ENCODE data around the gene NFE2L1. TPM values are rescaled to one million over a fixed set of nuclear protein-coding genes. Genes with fewer than 3 reads are reported as not detected.

The NFE2L1 gene
- total RNA-seq, 1 donor from 2014 or later, result 93.4 TPM

GRCh38 chr17:48045316-48046001, 2.7 kb upstream of the NFE2L1 start:
- Histone ChIP-seq H3K9me3 (ENCODE audit: control insufficient read depth in 3 of 3, low read length in 3 of 3) (no peaks in the 10 kb centered on the region), H3K9ac (ENCODE audit: low read depth in 1 of 3, low read length in 3 of 3) (peak overlapping the region; percentile 71 to 95 (median 94)), H3K36me3 (ENCODE audit: control insufficient read depth in 3 of 3, insufficient read depth in 3 of 3, low read length in 3 of 3) (peaks cover 0 to 2% (median 0%) of the 10 kb centered on the region in 3 donors)

GRCh38 chr17:48046296-48046695, 1.9 kb upstream of the NFE2L1 start:
- peaks cover 5 to 9% (median 6%) of the 10 kb centered on the region in 3 donors for H3K36me3 ChIP-seq (ENCODE audit: control insufficient read depth in 3 of 3, insufficient read depth in 3 of 3, low read length in 3 of 3)
- H3K9me3 ChIP-seq (ENCODE audit: control insufficient read depth in 3 of 3, low read length in 3 of 3), result no peaks in the 10 kb centered on the region
- H3K27me3 ChIP-seq (ENCODE audit: control insufficient read depth in 3 of 3, insufficient read depth in 3 of 3, low read length in 3 of 3), result no peaks in the 10 kb centered on the region
- H3K4me1 ChIP-seq (ENCODE audit: control insufficient read depth in 3 of 3, insufficient read depth in 3 of 3, low read length in 3 of 3), result peaks cover 35 to 54% (median 43%) of the 10 kb centered on the region in 3 donors
- peak overlapping the region; percentile 66 to 95 (median 94) for H3K9ac ChIP-seq (ENCODE audit: low read depth in 1 of 3, low read length in 3 of 3)
- H3K27ac ChIP-seq (ENCODE audit: low read depth, low read length), result peak overlapping the region; percentile 99
- H3K4me3 ChIP-seq (ENCODE audit: low read length in 3 of 3), result peak overlapping the region; percentile 86 to 97 (median 93)

More at GRCh38 chr17:48045316-48046001, 2.7 kb upstream of the NFE2L1 start:
- H3K27me3 ChIP-seq (ENCODE audit: control insufficient read depth in 3 of 3, insufficient read depth in 3 of 3, low read length in 3 of 3), result no peaks in the 10 kb centered on the region
- peak overlapping the region; percentile 99 for H3K27ac ChIP-seq (ENCODE audit: low read depth, low read length)
- peak overlapping the region; percentile 22 to 86 (median 46) for H3K4me3 ChIP-seq (ENCODE audit: low read length in 3 of 3)
- peaks cover 26 to 45% (median 34%) of the 10 kb centered on the region in 3 donors for H3K4me1 ChIP-seq (ENCODE audit: control insufficient read depth in 3 of 3, insufficient read depth in 3 of 3, low read length in 3 of 3)

DNA sequence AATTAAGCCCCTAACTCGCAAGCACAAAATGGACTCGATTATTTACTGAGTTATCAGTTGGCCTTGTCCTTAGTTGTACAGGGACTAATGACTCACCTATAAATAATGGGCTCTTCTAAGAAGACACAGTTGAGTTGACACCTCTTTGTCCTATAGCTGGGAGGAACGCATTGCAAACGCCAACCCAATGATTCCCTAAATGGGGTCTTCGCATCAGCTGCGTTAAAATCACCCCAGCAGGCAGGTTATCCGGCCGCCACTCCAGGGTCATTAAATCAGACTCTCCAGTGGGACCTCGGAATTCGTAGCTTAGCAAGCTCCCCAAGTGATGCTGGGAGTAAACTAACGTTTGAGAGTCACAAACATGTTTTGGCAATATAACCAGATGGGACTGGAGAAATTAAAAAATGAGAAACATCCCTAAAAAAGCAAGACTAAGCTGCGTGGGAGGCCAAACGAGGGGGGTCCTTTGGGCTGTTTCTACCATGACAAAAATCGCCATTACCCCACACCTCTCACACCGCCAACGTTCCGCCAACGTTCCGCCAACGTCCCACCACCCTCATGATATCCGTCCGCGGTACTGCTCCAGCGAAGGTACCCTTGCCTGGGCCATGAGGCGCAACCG, 932 bp upstream of the NFE2L1 start:
- H3K4me3 ChIP-seq (ENCODE audit: low read length in 3 of 3), result peak overlapping the region; percentile 86 to 97 (median 93)
- H3K9ac ChIP-seq (ENCODE audit: low read depth in 1 of 3, low read length in 3 of 3), result peak overlapping the region; percentile 90 to 95 (median 94)
- no peaks in the 10 kb centered on the region for H3K9me3 ChIP-seq (ENCODE audit: control insufficient read depth in 3 of 3, low read length in 3 of 3)
- peaks cover 44 to 63% (median 52%) of the 10 kb centered on the region in 3 donors for H3K4me1 ChIP-seq (ENCODE audit: control insufficient read depth in 3 of 3, insufficient read depth in 3 of 3, low read length in 3 of 3)
- no peaks in the 10 kb centered on the region for H3K27me3 ChIP-seq (ENCODE audit: control insufficient read depth in 3 of 3, insufficient read depth in 3 of 3, low read length in 3 of 3)
- H3K27ac ChIP-seq (ENCODE audit: low read depth, low read length), result peak overlapping the region; percentile 99
- H3K36me3 ChIP-seq (ENCODE audit: control insufficient read depth in 3 of 3, insufficient read depth in 3 of 3, low read length in 3 of 3), result peaks cover 6 to 16% (median 11%) of the 10 kb centered on the region in 3 donors

GRCh38 chr17:48048384-48049126, 396 bp downstream of the NFE2L1 start:
- Histone ChIP-seq H3K36me3 (ENCODE audit: control insufficient read depth in 3 of 3, insufficient read depth in 3 of 3, low read length in 3 of 3) (peaks cover 6 to 23% (median 17%) of the 10 kb centered on the region in 3 donors), H3K9me3 (ENCODE audit: control insufficient read depth in 3 of 3, low read length in 3 of 3) (no peaks in the 10 kb centered on the region), H3K27ac (ENCODE audit: low read depth, low read length) (peak overlapping the region; percentile 99), H3K4me3 (ENCODE audit: low read length in 3 of 3) (peak overlapping the region; percentile 94 to 99 (median 99)), H3K9ac (ENCODE audit: low read depth in 1 of 3, low read length in 3 of 3) (peak overlapping the region; percentile 88 to 100 (median 95)), H3K4me1 (ENCODE audit: control insufficient read depth in 3 of 3, insufficient read depth in 3 of 3, low read length in 3 of 3) (peaks cover 57 to 66% (median 65%) of the 10 kb centered on the region in 3 donors), H3K27me3 (ENCODE audit: control insufficient read depth in 3 of 3, insufficient read depth in 3 of 3, low read length in 3 of 3) (no peaks in the 10 kb centered on the region)

GRCh38 chr17:48051283-48051682, 3.1 kb downstream of the NFE2L1 start:
- Histone ChIP-seq H3K36me3 (ENCODE audit: control insufficient read depth in 3 of 3, insufficient read depth in 3 of 3, low read length in 3 of 3) (peaks cover 15 to 37% (median 32%) of the 10 kb centered on the region in 3 donors), H3K9ac (ENCODE audit: low read depth in 1 of 3, low read length in 3 of 3) (peak overlapping the region; percentile 89 to 100 (median 95)), H3K4me3 (ENCODE audit: low read length in 3 of 3) (peak overlapping the region; percentile 94 to 99 (median 99)), H3K27me3 (ENCODE audit: control insufficient read depth in 3 of 3, insufficient read depth in 3 of 3, low read length in 3 of 3) (no peaks in the 10 kb centered on the region), H3K9me3 (ENCODE audit: control insufficient read depth in 3 of 3, low read length in 3 of 3) (no peaks in the 10 kb centered on the region), H3K27ac (ENCODE audit: low read depth, low read length) (peak overlapping the region; percentile 99), H3K4me1 (ENCODE audit: control insufficient read depth in 3 of 3, insufficient read depth in 3 of 3, low read length in 3 of 3) (peaks cover 66 to 73% (median 73%) of the 10 kb centered on the region in 3 donors)

GRCh38 chr17:48051706-48052486, 3.7 kb downstream of the NFE2L1 start:
- Histone ChIP-seq H3K27ac (ENCODE audit: low read depth, low read length) (peak overlapping the region; percentile 99), H3K4me3 (ENCODE audit: low read length in 3 of 3) (peak overlapping the region; percentile 94 to 99 (median 99)), H3K36me3 (ENCODE audit: control insufficient read depth in 3 of 3, insufficient read depth in 3 of 3, low read length in 3 of 3) (peaks cover 21 to 44% (median 38%) of the 10 kb centered on the region in 3 donors), H3K9ac (ENCODE audit: low read depth in 1 of 3, low read length in 3 of 3) (peak overlapping the region; percentile 89 to 100 (median 95)), H3K4me1 (ENCODE audit: control insufficient read depth in 3 of 3, insufficient read depth in 3 of 3, low read length in 3 of 3) (peaks cover 66 to 73% (median 73%) of the 10 kb centered on the region in 3 donors), H3K9me3 (ENCODE audit: control insufficient read depth in 3 of 3, low read length in 3 of 3) (no peaks in the 10 kb centered on the region), H3K27me3 (ENCODE audit: control insufficient read depth in 3 of 3, insufficient read depth in 3 of 3, low read length in 3 of 3) (no peaks in the 10 kb centered on the region)

- H3K4me1 ChIP-seq (ENCODE audit: control insufficient read depth in 3 of 3, insufficient read depth in 3 of 3, low read length in 3 of 3), result peaks cover 76 to 79% (median 79%) of the 10 kb centered on the region in 3 donors
- H3K4me3 ChIP-seq (ENCODE audit: low read length in 3 of 3), result peak overlapping the region; percentile 94 to 99 (median 99)
- peak overlapping the region; percentile 99 for H3K27ac ChIP-seq (ENCODE audit: low read depth, low read length)
- peaks cover 34 to 56% (median 51%) of the 10 kb centered on the region in 3 donors for H3K36me3 ChIP-seq (ENCODE audit: control insufficient read depth in 3 of 3, insufficient read depth in 3 of 3, low read length in 3 of 3)
- no peaks in the 10 kb centered on the region for H3K27me3 ChIP-seq (ENCODE audit: control insufficient read depth in 3 of 3, insufficient read depth in 3 of 3, low read length in 3 of 3)
- peak overlapping the region; percentile 85 to 100 (median 95) for H3K9ac ChIP-seq (ENCODE audit: low read depth in 1 of 3, low read length in 3 of 3)
- no peaks in the 10 kb centered on the region for H3K9me3 ChIP-seq (ENCODE audit: control insufficient read depth in 3 of 3, low read length in 3 of 3)
Measured at GRCh38 chr17:48052956-48053757, 5.0 kb downstream of the NFE2L1 start.

- peak overlapping the region; percentile 94 to 99 (median 99) for H3K4me3 ChIP-seq (ENCODE audit: low read length in 3 of 3)
- peak overlapping the region; percentile 85 to 100 (median 95) for H3K9ac ChIP-seq (ENCODE audit: low read depth in 1 of 3, low read length in 3 of 3)
- peaks cover 40 to 62% (median 57%) of the 10 kb centered on the region in 3 donors for H3K36me3 ChIP-seq (ENCODE audit: control insufficient read depth in 3 of 3, insufficient read depth in 3 of 3, low read length in 3 of 3)
- H3K4me1 ChIP-seq (ENCODE audit: control insufficient read depth in 3 of 3, insufficient read depth in 3 of 3, low read length in 3 of 3), result peaks cover 81 to 85% (median 83%) of the 10 kb centered on the region in 3 donors
- H3K27me3 ChIP-seq (ENCODE audit: control insufficient read depth in 3 of 3, insufficient read depth in 3 of 3, low read length in 3 of 3), result no peaks in the 10 kb centered on the region
- no peaks in the 10 kb centered on the region for H3K9me3 ChIP-seq (ENCODE audit: control insufficient read depth in 3 of 3, low read length in 3 of 3)
- peak overlapping the region; percentile 99 for H3K27ac ChIP-seq (ENCODE audit: low read depth, low read length)
Measured at GRCh38 chr17:48053758-48054237, 5.6 kb downstream of the NFE2L1 start.
